ENCODE data around the gene CA5B.
A peak's percentile ranks its signal among the peaks of the same experiment; 100 is the strongest.
"Not testable (repeated sequence)": the region's sequence is repeated elsewhere in the genome, so short reads cannot be mapped to it uniquely, and the experiment has no call there.

CA5B gene

DNA sequence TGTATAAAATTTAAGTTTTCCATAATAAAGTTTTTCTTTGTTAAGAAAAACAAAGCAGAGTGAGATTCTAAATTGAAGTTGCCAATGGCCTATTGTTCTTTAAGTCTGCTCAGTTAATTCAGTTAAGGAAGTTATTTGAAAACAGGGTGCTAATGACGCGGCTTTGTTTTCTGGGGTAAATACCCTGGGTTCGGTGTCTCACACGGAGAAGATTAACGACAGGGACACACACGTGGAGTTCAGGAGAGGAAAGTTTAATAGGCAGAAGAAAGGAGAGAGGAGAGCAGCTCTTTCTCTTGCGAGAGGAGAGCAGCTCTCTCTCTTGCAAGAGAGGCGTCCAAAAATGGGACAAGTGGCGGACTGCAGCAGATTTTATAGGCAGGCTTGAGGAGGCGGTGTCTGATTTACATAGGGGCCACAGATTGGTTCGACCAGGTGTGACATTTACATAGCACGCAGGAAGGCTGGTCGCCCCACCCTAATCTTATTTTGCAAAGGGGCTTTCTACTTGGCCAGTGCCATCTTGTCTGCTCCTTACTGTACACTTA, 9.6 kb downstream of the CA5B start:
- no peak for FAIRE-seq

DNA sequence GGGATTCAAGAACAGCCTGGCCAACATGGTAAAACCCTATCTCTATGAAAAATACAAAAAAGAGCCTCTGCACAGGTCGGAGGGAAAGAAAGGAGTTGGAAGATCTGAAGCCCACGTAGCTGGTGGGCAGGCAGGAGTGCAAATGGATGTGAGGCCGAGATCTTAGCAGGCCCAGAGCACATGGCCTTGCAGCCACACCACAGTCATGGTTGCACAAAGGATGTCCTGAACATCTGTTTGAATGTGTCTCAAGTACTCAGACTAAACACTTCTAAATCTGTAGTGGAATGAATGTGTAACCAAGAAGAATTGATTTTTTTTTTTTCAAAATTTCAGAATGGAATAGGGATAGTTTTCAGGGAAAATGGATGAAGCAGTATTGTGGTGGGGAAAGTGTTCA, 10.8 kb downstream of the CA5B start:
- FAIRE-seq (no peak), DNase-seq (ENCODE audit: low spot score) (no peak)

More for the DNA sequence above, 9.6 kb downstream of the CA5B start:
- DNase-seq (ENCODE audit: low spot score): no peak

DNA sequence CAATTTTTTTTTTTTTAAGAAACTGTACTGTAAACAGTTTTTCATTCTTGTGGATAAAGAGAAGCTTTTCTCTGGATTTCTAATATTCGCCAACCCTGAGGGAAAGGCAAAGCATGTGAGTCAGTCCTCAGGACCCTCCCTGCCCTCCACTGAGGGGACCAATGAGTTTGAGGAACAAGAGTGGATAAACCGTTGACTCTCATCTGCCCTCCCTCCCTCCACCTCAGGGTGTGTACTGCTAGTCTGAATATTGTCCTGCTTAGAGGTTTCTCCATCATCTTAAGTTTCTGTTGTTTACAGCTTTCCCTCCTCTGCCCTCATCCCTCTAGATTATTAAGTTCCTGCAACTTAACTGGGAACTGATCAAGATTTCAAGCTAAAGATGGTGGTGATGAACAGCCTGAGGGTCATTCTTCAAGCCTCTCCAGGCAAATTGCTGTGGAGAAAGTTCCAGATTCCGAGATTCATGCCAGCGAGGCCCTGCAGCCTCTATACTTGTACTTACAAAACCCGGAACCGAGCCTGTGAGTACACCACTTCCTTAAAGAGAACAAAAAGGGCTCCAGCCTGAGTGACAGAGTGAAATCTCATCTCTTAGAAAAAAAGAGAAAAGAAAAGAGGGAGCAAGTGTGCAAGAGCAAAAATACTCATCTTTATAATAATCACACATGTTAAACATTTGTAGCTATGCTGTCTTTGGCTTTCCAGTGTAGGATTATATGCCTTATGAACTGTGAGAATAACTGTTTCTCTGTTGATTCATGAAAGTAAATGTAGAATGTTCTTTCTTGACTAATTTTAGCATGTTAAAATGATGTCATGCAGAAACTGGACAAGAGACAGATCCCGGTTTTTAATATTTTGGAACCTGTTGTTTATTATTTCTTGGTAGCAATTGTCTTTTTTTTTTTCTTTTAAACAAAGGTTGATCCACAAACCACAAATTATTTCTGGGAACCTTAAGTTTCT, 11.9 kb downstream of the CA5B start:
- FAIRE-seq: no peak
- DNase-seq (ENCODE audit: low spot score): no peak

DNA sequence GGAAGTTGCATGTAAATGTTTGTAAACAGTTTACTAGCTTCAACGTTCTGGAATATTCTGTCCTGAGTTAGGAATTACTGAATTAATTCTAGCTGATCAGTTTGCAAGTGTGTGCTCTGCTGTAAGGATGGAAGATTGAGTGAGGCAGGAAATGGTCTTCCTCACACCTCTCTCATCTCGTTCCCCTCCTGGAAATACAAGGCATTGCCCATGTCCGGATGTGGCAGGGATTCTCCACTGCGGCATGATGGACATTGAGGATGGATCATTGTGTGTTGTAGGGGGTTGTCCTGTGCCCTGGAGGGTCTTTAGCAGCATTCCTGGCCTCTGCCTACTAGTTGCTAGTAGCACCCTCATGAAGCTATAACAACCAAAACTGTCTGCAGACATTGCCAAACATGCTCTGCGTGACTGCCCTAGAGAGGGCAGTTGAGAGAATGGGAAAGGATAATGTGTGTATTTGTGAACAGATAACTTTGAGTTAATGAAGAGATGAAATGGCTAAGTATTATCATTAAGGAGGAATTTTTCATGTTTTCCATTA, 12.6 kb downstream of the CA5B start:
- DNase-seq (ENCODE audit: low spot score): no peak
- FAIRE-seq: no peak

DNA sequence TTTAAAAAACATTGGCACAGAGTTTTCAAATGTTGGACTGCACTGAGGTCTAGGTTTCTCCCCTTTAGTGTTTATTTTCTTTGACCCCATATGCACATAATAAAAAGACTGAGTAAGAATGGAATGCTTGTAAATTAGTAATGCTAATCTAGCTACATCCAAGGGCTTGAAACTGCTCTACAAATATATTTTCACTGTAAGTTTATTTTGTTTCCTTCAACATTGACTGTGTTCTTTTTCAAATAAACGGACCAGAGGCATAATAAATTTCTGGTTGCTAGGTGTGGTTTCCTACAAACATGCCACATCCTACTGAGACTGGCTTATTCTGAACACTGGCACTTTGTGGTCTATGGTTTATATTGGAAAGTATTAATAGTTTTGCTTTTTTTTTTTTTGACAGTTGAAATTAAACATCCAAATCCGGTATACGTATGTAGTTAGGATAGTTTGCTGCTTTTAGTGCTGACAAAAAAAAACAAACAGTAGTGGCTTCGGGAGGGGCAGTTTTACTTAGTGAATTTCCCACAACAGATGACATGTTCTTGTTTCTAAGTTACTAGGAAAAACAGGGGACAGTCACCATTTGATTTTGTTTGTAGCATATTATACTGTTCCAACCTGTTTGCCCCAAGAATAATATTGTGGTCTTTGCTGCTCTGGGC, 13.2 kb downstream of the CA5B start:
- DNase-seq (ENCODE audit: low spot score) (no peak), FAIRE-seq (no peak)

DNA sequence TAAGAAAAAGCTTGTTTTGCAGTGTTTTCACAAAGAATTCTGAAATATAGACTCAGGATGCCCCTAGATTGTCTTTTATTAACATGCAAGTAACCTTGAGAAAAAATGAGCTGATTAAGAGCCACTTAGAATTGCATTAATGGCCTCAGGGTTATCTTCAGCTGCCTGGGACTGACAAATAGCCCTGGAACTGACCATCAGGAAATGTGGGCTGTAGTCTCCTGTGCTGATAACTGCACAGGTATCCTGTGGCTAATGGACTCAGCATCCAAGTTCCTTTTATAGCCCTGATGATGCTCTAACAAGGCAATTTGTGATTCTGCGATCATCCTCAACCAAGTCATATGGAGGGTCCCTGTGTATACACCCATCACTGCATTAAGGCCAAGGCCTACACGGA, 17.0 kb downstream of the CA5B start:
- DNase-seq (ENCODE audit: low spot score) (no peak), FAIRE-seq (no peak)

DNA sequence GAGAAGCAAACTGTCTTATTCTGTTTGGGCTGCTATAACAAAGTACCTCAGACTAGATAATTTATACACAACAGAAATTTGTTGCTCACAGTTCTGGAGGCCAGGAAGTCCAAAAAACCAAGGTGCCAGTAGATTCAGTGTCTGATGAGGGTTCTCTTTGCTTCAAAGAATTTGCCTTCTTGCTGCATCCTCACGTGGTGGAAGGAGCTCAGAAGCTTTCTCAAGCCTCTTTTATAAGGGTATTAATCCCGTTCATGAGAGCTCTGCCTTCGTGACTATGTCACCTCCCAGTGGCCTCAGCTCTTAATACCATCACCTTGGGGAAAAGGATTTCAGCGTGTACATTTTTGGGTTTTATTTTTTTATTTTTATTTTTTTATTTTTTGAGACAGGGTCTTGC, 20.1 kb downstream of the CA5B start:
- FAIRE-seq (no peak), DNase-seq (ENCODE audit: low spot score) (no peak)

DNA sequence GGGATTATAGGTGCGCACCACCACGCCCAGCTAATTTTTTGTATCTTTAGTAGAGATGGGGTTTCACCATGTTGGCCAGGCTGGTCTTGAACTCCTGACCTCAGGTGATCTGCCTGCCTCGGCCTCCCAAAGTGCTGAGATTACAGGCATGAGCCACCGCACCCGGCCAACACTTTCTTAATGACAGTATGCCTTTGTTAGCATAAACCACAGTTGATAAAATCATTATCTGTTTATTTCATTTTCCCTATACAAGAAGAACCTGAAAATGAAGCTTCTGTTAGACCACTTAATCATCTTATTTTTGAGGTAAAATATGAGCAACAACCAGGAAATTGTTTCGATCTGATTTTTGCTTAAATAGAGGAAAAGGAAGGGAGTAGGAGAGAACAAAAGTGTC, 21.8 kb downstream of the CA5B start:
- not testable (repeated sequence) for DNase-seq (ENCODE audit: low spot score); FAIRE-seq

DNA sequence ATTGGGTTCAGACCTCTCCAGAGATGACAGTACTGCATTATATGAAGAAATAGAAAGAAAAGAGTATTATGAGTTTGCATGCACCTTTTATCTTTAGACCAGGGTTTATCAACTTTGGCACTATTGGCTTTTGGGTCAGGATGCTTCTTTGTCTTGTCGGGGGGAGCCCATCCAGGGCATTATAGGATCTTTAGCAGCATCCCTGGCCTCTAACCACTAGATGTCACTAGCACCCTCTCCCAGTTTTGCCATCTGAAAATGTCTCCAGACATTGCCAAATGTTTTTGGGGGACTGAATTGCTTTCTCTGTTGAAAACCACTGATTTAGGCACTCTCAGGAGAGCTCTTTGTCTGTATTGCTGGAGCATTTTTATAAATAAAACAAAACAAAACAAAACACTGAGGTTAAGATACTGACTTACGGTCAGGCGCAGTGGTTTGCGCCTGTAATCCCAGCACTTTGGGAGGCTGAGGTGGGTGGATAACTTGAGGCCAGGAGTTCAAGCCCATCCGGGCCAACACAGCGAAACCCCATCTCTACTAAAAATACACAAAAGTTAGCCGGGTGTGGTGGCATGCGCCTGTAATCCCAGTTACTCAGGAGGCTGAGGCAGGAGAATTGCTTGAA, 23.6 kb downstream of the CA5B start:
- FAIRE-seq (no peak), DNase-seq (ENCODE audit: low spot score) (peak; percentile 6)

DNA sequence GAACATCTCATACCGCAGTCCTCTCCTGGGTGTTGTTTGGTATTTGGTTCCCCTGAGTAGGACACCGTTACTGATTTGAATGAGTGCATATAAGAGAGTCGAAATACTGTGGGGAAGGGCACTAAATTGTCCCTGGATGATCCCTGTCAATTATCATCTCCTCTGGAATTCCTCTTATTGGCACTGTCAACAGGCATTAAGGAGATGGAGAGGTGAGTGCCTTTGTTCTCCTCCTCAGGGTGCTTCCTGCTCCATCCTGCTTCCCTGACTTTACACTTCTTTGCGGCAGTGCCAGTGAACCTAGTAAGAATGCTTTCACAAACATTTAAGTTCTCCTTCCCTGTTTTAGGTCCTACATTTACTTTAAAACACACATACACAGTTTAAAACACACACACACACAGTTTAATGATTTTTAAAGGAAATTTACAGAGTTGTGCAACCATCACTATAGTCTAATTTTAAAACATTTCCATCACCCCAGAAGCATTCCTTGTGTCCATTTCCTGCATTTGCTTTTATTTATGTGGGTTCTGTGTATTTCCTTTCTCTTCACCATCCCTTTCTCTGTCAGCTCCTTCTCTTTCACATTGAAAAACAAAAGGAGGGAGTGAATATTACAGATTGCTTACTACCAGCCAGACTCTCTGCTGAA, 31.4 kb downstream of the CA5B start:
- no peak for DNase-seq (ENCODE audit: low spot score)
- no peak for FAIRE-seq

DNA sequence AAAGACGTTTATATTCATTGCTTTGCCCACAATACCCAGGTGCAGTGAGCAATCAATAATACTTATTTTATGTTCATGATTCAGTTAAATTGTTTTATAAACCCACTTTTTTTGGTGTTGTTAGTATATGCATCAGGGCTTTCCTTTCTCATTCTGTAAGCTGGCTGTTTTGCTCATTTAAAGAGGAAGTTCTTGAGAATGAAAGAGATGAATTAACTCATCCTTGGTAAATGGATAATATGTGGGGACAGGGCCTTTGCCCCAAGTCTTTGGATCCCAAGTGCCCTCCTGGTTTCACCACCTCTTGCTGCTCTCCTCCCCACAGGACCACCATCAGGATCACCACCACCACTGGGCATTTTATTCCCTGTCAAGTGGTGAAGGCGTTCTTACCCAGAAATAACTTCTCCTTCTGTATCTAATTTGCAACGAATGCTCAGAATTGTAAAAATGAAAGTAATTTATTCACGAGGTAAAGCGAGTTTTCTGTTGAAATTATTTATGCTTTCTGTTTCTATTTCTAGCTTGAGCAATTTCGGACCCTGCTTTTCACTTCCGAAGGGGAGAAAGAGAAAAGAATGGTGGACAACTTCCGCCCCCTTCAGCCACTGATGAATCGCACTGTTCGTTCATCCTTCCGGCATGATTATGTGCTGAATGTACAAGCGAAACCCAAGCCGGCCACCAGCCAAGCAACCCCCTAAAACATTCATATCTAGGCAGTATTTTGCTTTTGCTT, 44.1 kb downstream of the CA5B start:
- FAIRE-seq (no peak), DNase-seq (ENCODE audit: low spot score) (no peak)

DNA sequence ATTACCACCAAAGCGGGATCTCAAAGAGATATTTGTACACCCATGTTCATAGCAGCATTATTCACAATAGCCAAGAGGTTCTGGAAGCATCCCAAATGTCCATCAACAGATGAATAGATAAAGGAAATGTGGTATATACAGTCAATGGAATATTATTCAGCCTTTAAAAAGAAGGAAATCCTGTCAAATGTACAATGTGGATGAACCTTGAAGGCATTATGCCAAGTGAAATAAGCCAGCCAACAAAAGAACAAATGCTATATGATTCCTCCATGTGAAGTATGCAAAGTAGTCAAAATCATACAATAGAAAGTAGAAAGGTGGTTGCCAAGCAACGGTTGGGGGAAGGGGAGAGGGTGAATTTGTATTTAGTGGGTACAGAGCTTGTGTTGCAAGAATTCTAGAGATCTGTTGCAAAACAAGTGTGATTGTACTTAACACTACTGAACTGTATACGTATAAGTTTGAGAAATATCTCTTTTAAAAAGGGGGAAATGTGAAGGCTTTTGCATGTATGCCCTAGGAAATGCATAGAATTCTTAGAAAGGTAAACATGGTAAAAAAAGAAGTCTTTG, 47.2 kb downstream of the CA5B start:
- DNase-seq (ENCODE audit: low spot score) (no peak), FAIRE-seq (no peak)

DNA sequence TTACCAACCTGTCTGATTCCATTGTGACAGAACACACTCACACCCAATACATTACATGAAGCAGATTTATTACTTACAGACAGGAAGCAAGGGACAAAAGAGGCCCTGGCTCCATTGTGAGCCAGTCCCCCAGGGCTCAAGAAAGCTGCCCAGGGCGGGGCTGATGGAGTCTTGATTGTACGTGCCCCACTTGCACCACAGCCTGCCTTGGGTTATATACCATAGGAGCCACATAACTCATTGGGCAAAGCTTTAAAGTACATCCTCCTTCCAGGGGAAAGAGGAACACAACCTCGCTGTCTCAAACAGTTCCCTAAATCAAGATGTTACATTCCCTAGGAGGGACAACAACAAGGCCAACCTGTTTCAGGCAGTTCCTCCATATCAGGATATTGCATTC, 48.8 kb downstream of the CA5B start:
- FAIRE-seq (no peak), DNase-seq (ENCODE audit: low spot score) (no peak)

DNA sequence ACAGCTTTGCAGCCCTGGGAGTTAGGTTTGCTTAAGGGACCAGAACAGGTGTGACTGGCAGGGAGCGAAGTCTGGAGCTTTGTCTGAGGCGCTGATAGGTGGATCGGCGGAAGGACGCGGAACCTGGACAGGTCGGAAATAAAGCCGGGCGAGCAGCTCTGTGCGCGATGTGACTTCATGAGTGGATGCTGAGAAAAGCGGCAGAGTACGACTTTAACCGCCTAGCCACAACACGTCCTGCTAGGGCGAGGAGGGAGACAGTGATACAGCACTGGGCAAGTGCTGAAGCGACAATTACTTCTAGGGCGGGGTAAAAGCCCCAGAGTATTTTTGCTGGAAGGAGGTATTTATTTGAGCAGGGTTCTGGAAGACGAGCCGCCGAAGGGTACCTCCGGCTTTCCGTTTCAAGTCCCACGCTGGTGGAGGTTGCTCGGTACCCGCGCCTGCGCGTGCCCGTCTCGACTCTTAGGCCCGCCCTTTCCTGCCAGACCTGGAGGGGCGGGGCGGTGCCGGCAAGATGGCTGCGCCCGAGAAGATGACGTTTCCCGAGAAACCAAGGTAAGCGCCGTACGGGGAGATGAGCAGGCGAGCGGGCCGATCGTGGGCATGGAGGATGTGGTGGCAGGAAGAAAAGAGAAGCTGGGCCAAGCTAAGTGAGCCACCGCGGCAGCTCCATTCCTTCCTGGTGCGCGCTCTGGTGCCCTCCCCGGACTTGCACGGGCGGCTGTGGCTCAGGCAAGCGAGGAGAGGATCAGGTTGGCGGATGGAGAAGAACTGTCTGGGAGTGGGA, 52.1 kb downstream of the CA5B start, which contains the start of gene ZRSR2:
TSS of gene ZRSR2 (plus strand) at position 506 of the 790 bp plus-strand sequence. CDS start at position 518, 12 bp downstream.
- DNase-seq (ENCODE audit: low spot score) (peak; percentile 69), FAIRE-seq (no peak)

DNA sequence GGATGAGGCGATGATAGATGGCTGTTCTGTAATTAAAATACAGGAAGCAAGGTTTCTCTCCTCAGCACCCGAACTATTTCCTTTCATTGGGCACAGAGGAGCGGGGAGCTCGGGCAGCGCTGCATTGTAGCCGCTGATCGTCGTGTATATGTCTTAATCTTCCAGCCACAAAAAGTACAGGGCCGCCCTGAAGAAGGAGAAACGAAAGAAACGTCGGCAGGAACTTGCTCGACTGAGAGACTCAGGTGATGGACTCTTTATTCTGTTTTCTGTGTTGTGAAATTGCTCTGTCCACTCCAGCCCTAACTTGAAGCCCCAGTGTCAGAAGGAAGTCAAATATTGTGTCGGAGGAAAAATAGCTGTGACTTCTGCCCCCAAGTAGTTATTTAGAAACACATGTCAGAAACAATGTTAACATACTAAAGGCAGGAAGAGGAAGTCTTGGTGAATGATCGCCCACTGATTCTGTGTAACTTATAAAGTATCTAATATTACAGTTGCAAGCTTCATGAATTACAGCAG, 52.8 kb downstream of the CA5B start:
- FAIRE-seq: no peak
- no peak for DNase-seq (ENCODE audit: low spot score)

DNA sequence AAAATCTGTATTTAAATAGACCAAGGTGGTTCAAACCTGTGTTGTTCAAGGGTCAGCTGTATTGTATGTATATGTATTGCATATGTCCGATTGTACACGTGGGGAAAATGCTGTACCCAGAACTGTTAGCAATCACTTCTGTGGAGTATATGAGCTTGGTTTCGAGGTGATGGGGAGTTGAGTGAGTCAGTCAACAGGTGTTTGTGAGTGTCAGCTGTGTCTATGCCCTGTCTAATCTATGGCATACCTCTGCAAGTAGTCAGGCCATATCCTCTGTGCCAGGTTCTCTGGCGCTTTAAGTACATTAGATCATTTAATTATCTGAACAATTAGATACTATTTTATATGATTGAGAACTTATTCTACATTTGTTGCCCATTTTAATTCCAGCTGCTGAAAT, 59.6 kb downstream of the CA5B start:
- FAIRE-seq (no peak), DNase-seq (ENCODE audit: low spot score) (no peak)

DNA sequence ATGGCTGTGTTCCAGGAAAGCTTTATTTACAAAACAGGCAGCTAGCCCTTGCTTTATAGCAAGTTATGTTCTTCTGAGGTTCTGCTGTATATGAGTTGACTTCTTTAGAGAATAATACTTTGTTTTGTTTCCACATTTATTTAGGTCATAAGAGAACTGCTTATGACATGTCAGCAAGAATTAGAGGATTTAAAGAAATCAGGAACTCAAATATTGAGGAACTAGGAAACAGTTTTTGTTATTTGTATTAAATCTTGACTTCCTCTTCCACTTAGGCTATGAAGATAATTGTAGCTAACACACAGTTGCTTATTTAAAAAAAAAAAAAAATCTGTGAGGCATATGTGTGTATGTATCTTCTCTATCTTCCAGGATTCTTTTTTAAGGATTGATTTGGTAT, 66.5 kb downstream of the CA5B start:
- no peak for FAIRE-seq
- no peak for DNase-seq (ENCODE audit: low spot score)

DNA sequence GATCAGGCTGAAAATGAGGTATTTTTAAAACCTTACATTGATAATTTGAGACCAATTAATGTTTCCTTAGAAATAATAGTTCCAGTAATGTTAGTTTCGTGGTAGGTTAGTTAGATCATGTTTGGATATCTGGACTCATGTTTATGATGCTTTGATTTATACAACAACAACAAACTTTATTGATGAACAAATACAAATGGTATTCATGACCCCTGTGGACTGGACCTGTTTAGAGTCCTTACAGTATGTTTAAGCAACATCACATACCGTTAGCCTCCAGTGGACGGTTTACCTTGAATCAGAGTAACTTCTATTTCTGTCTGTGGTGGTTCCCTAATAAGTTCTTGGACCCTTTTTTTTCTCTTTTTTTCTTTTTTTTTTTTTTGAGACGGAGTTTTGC, 70.2 kb downstream of the CA5B start:
- FAIRE-seq (no peak), DNase-seq (ENCODE audit: low spot score) (no peak)
